HG03378 (cell line): ENCODE measurements around the gene WNT7B.
"Not testable (repeated sequence)": the region's sequence is repeated elsewhere in the genome, so short reads cannot be mapped to it uniquely, and the experiment has no call there.

ENCODE experiments used
- ATAC-seq: cut with Tn5 transposase; IDR thresholded peaks from one replicate; pipeline ENCODE4 v1.9.1; 2021; ENCODE audit warnings: mild to moderate bottlenecking, moderate library complexity; ENCODE audit not compliant: unreplicated experiment

WNT7B gene

DNA sequence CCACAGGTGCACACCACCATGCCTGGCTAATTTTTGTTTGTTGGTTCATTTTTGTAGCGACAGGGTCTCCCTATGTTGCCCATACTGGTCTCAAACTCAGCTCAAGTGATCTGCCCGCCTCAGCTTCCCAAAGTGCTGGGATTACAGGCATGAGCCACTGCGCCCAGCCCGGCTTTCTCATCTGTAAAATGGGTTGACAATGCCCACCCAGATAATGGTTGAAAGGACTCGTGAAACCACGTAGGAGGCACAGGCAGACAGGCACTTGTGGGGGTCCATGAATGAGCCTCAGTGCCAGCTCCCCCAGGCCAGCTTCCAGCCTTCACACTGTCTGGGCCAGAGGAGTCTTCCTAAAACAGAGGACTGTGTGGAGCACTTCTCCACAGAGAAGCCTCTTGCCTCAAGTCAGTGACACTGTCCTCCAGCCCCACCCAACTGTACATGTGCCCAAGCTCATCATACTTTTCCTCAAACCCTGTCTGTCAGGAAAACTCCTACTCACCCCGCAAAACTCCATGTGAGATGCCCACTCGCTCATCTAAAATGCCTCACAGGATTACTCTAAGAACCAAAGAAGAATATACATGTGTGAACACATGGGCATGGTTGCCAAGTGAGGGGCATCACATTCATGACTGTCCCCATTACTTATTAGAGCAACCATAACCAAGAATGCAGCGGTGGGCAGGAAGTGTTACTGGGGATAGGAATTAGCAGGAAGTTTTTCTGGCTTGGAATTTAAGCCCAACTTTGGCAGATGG lies 32.1 kb upstream of the WNT7B start:
- ATAC-seq, result no peak

GRCh38 chr22:46008291-46008690 lies 31.3 kb upstream of the WNT7B start:
- no peak for ATAC-seq

DNA sequence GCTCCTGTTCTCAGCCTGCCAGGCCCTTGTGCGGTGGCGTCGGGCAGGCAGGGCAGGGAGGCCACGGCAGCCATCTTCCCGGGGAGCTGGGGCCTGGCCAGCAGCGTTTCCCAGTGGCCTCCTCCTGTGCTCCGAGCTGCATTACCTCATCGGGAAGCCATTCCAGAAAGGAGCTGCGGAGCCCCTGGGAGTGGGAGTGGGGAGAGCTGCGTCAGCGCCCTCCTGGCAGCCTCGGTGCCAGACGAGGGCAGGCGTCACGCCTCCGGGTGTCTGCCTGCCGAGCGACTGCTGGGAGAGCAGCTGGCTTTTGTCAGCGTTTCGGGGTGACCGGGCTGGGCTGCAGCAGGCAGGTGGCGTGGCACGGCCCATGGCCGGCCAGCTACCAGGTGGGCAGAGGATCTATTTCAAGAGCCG lies 30.9 kb upstream of the WNT7B start:
- ATAC-seq, result no peak

DNA sequence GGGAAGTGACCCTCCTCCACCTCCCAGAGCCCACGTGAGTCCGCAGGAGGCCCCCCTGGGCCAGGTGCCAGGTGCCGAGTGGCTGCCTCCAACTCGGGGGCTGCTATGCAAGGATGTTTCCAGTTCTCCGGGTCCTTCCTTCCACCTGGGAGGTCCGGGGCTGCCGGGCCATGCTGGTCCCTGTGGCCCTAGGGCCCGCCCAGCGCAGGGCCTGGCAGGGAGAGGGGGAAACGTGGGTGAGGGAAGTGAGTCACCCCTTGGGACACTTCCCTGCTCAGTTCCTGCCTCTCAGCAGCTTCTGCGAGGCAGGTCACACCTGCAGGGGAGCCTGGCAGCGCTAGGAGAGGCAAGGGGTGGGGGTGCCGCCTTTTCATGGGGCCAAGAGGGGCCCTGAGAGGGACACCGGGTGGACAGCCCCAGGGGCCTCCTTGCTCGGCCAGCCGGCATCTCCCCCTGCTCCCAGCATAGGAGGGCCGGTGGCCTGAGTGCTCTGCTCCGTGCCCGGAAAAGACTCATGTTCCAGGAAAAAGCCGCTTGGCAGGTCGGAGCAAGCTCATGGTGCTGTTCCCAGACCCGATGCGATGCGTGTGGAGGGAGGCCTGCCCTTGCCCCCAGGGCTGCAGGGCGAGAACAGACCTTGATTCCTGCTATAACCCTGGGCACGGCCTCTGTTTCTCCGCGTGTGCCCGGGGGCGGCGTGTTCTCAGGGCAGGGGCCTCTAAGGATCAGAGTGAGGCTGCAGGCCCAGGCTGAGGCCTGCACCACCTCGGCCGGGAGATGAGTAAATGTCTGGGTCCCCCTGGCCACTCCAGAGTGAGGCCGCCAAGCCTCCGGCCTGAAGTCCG lies 30.3 kb upstream of the WNT7B start:
- ATAC-seq, result no peak

DNA sequence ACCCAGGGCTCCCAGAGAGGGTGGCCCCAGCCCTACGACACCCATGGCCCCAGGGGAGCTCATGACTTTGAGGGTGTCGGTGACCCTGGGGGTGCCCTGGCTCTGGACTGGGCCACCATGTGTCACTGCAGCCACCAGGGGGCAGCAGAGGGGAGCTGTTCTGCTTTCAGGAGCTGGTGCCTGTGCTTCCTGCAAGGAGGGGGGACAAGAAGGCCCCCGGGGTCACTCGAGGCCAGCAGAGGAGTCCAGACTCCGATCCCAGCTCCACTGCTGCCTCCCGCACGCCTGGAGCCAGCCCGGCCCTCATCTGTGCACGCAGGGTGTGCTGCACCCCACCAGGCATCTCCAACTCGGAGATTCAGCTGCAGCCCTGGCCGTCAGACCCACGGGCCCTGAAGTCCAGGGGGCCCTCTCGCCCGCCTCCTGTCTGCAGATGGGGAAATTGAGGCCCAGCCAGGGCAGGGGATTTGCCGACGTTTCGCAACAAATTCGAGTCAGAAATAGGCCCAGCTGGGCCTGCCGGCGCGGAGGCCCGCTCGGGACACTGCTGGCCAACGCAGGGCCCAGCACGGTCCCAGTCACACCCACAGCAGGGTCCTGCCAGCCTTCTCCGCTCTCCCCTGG lies 29.5 kb upstream of the WNT7B start:
- ATAC-seq, result no peak

GRCh38 chr22:46005116-46005705 lies 28.2 kb upstream of the WNT7B start:
- not testable (repeated sequence) for ATAC-seq

GRCh38 chr22:46004105-46004866 lies 27.3 kb upstream of the WNT7B start:
- no peak for ATAC-seq

- ATAC-seq, result no peak
Observed at GRCh38 chr22:46003271-46004091, 26.5 kb upstream of the WNT7B start.

DNA sequence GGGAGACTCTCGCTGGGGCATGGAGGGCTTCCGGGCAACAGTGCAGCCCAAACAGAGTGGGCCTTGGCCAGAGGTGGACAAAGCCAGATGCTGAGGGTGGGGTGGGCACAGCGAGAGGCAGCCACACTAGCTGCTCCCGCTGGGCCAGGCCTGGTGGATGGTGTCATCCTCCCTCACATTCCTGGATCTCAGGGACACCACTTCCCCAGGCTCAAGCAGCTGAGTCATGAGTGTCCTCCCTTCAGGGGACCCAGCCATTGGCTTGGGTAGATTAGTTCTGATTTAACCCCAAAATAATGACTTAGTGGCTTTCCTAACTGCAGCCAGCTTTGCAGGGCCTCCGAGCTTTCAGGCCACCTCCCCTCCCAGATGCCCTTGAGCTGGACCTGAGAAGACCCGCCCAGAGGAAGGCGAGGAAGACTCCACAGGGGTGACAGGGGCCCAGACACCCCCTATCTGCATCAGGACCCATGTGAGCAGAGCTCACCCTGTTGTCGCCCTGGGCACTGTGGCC lies 25.9 kb upstream of the WNT7B start:
- no peak for ATAC-seq

DNA sequence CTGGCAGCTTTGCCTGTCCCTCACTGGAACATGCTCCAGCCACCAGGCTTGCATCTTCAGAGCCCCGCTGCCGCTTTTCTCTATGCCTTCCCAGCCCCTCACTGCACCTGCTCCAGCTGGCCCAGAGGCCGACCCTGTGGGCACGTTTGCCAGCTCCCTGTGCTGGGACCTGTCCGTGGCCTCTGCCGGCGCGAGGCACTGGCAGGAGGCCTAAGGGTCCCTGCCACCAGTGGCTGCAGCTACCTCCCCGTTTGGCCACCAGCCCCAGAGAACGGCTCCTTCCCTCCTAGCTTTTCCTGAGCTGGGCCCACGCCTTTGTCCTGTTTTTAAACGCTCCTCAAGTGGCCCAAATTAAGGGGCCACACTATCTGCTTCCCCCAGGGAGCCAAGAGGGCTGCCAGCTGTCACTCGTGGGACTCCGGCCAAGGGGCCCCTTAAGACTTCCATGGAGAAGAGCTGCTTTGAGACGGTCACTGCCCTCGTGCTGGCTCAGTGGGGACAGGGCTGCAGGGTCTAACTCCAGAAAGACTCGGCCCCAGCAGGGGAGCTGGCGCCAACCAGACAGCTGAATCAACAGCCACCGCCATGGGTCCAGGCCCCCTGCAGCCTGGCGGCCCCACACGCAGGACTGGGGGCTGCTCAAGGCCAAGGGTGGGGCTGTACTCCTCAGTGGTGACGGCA lies 24.6 kb upstream of the WNT7B start:
- no peak for ATAC-seq

DNA sequence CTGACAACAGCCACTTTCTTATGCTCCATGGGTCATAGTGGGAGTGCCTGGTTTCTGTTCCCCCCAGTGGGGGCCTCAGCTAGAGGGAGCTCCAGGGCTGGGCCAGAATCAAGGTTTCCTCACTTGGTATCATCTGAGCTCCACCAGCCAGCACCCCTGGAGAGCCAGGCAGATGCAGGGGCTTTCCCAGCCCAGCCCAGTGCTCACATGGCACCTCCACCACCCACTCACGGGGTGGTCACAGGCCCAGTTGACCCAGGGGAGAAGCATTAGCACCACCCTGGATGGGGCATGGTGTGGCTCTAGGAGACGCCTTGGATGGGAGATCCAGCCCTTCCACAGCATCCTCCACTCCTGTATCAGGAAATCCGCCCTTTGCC lies 24.1 kb upstream of the WNT7B start:
- ATAC-seq, result no peak

GRCh38 chr22:46000081-46001027 lies 23.4 kb upstream of the WNT7B start:
- ATAC-seq, result no peak

DNA sequence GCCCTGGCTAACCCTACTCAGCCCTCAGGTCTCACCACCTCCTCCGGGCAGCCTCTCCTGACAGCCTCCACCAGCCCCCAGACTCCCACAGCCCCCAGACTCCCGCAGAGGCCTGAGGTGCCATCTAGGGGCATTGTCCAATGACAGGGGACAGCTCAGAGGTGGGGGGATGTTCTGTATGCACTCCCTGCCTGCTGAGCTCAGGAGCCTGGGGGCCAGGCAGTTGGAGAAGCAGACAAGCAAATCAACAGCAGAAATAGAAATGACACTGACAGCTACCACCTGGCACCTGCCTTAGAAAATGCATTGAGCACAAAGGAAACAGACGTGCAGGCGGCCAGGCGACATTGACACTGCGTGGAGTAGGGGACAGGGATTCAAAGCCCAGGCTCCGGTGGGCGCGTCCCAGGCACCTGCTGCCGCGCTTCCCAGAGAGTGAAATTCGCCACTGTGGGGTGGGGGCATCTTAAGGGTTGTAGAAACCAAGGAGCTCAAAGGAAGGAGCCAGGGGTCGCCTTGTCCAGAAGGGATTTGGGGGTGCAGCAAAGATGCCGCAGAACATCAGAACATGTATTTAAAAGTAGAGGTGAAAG lies 22.5 kb upstream of the WNT7B start:
- no peak for ATAC-seq

DNA sequence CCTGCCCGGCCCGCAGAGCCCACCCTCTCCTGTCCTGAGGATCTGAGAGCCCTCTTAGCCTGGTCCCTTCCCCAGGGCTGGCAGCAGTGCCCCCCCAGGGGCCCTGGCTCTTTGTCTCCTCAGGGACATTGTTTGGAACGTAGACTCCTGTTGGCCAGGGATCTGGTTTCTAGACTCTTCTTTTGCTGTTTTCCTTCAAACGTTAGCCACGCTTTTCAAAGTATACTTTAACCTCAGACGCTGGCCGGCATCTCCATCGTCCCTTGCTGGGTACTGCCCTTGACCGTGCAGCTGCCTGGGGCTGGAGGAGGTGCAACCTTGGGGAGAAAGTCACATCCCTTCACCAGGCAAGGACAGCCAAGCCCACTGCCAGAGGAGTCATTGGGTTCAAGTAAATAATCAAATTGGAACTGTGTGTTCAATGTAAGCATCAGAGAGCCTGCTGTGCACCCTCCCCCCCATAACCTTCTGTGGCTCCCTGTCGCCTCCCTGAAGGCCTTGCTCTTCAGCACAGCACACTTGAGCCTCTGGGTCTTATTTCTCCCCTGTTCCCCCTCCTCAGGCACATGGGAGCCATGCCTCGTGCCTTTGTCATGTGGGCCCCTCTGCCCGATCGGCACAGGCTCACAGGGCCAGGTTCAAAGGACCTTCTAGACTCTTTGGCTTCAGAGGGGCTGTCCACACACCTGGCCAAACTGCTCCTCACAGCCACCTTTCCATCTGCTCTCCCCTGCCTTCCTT lies 21.8 kb upstream of the WNT7B start:
- ATAC-seq, result no peak

DNA sequence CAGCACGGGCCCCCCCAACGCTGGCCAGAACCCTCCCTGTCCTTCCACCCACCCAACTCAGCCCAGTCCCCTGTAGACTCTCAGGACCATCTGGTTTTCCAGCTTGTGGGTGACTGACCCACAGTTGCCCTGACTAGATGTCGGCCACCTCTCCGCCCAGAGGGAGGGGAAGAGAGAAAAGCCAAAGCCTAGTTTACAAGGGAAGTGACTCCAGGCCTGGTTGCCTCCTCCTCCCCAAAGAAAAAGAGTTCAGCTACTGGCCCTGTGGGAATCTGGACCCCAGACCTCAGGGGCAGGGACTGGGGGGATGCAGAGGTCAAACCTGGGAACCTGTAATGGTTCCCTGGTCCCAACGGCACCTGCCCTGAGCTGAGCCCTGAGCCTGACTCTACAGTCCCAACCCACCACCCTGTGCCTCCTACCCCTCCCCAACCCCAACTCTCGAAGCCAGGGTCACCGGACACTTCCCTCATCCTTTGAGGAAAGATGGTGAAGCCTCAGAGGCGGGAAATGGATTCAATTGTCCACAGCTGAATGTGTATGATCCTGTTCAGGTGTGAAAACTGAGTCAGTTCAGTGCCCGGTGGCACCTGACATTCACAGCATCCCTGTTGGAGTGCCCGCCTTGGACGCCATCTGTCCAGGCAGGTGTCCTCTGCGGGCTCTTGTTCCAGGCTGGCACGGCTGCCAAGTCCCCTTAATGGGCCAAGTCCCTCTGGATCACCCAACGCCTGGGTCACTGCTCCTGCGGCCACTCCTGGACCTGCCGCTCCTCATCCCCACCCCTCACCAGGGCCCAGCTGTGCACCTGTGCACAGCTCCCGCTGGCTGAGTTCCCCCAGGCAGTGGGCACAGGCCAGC lies 21.0 kb upstream of the WNT7B start:
- no peak for ATAC-seq
